ENCODE results near the gene REEP3.

DNA sequence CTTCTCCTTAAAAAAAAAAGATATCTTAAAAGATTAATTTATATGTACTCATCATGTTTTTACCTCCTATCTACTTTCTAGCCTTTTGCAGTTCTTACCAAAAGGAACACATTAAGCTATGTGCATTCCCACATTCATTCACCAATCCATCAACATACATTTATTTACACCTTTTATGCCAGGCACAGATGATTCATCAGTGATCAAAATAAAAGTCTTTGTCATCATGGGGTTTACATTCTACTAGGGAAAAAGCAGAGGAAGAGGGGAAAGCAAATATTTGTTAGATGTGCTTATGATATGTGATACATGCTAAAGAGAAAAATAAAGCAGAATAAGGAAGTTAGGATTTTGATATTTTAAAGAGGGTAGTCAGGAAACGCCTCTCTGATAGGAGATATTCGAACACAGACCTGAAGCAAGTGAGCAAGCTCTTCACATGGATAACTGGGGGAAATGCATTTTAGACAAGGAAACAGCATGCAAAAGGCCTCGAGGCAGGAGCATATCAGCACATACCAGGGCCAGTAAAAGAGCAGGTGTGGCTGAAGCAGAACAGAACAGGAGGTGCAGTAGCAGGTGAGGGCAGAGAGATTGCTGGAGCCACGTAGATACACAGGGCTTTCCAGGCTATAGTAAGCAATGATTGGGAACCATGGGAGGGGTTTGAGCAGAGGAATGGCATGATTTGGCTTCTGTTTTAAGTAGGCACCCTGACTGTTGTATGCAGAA is 67.4 kb downstream of the REEP3 start:
- TF ChIP-seq, protein P1, sequence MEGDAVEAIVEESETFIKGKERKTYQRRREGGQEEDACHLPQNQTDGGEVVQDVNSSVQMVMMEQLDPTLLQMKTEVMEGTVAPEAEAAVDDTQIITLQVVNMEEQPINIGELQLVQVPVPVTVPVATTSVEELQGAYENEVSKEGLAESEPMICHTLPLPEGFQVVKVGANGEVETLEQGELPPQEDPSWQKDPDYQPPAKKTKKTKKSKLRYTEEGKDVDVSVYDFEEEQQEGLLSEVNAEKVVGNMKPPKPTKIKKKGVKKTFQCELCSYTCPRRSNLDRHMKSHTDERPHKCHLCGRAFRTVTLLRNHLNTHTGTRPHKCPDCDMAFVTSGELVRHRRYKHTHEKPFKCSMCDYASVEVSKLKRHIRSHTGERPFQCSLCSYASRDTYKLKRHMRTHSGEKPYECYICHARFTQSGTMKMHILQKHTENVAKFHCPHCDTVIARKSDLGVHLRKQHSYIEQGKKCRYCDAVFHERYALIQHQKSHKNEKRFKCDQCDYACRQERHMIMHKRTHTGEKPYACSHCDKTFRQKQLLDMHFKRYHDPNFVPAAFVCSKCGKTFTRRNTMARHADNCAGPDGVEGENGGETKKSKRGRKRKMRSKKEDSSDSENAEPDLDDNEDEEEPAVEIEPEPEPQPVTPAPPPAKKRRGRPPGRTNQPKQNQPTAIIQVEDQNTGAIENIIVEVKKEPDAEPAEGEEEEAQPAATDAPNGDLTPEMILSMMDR (IDR thresholded peaks at IDR 0.05; ENCODE audit: low read length): no peak
- TF ChIP-seq EZH2 (optimal IDR thresholded peaks at IDR 0.05; ENCODE audit: low read depth, low read length): no peak

Measured in MM.1S (cell line).